ENCODE data around the gene IMPACT. TPM values are rescaled to one million over a fixed set of nuclear protein-coding genes. Genes with fewer than 3 reads are reported as not detected.

The IMPACT gene
- total RNA-seq, 3 donors from 2014 or later = 20.3 to 30.8 (median 29.4) TPM

- DNase-seq = peak; percentile 29 to 55 (median 39)
- no peak for TF ChIP-seq CTCF (IDR thresholded peaks at IDR 0.05)
- Histone ChIP-seq H3K36me3 (ENCODE audit: low read depth) (no peaks in the 10 kb centered on the region), H3K4me3 (no peak overlapping the region), H3K4me1 (ENCODE audit: low read depth) (peaks cover 5% of the 10 kb centered on the region), H3K9me3 (no peaks in the 10 kb centered on the region)
- intact Hi-C loops (cut with DNase I, micrococcal nuclease) = no loop called here
- no peak for ATAC-seq
Observed at GRCh38 chr18:24398540-24398939, 27.9 kb upstream of the IMPACT start.

GRCh38 chr18:24400587-24400986 is 25.9 kb upstream of the IMPACT start:
- DNase-seq = no peak
- no peaks in the 10 kb centered on the region for H3K9me3 ChIP-seq
- no peak overlapping the region for H3K4me3 ChIP-seq
- intact Hi-C loops (cut with DNase I, micrococcal nuclease) = no loop called here
- H3K4me1 ChIP-seq (ENCODE audit: low read depth) = peaks cover 5% of the 10 kb centered on the region
- ATAC-seq = no peak
- TF ChIP-seq CTCF (IDR thresholded peaks at IDR 0.05) = no peak
- no peaks in the 10 kb centered on the region for H3K36me3 ChIP-seq (ENCODE audit: low read depth)

DNA sequence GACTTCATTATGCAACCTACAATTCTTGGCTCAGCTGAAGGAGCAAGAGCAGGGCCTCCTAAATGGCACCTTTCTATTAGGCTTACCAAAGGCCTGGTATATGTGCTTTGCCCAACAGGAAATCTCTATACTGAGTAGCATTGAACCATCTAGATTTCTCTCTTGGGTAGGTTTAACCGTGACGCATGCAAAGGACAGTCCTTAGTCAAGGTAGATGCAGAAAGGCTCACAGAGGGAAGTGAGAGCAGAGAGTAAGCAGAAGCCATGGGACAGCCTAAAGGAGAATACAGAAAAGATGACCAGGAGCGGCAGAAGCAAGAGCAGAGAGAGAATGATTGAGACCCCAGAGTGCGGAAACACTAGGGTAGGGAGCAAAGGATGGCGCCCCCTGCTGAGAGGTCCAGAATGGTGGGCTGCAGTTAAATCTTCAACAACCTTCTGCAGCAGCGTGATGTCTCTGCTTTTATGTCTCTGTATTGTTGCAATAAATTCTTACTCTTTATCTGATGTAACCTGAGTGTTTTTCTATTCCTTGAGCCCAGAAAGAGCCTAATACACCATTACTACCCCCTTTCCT is 24.2 kb upstream of the IMPACT start:
- Histone ChIP-seq H3K4me1 (ENCODE audit: low read depth) (peaks cover 5% of the 10 kb centered on the region), H3K9me3 (no peaks in the 10 kb centered on the region), H3K36me3 (ENCODE audit: low read depth) (no peaks in the 10 kb centered on the region), H3K4me3 (no peak overlapping the region)
- ATAC-seq = no peak
- peak in 1 of 3 donors; percentile 16 for DNase-seq
- intact Hi-C loops (cut with DNase I, micrococcal nuclease) = no loop called here
- TF ChIP-seq CTCF (IDR thresholded peaks at IDR 0.05) = no peak

DNA sequence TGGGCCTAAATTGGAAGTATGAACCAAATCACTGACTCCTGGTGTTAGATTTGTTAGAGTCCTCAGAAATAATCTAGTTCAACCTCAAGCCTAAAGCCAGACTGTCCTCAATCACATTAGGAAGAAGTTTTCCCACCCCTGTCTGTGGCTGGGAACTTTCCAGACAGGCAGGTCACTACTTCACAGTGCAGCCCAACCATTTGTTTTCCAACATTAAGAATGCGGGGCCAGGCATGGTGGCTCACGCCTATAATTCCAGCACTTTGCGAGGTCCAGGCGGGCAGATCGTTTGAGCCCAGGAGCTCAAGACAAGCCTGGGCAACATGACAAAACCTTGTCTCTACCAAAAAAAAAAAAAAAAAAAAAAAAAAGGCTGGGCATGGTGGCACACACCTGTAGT is 23.4 kb upstream of the IMPACT start:
- Histone ChIP-seq H3K4me3 (no peak overlapping the region), H3K9me3 (no peaks in the 10 kb centered on the region), H3K36me3 (ENCODE audit: low read depth) (no peaks in the 10 kb centered on the region), H3K4me1 (ENCODE audit: low read depth) (peaks cover 4% of the 10 kb centered on the region)
- ATAC-seq (no peak), DNase-seq (no peak)
- intact Hi-C loops (cut with DNase I, micrococcal nuclease) = no loop called here
- no peak for TF ChIP-seq CTCF (IDR thresholded peaks at IDR 0.05)

- no peak for ATAC-seq
- H3K4me1 ChIP-seq (ENCODE audit: low read depth) = no peaks in the 10 kb centered on the region
Observed at GRCh38 chr18:24404591-24404990, 21.9 kb upstream of the IMPACT start.

More at GRCh38 chr18:24404591-24404990, 21.9 kb upstream of the IMPACT start:
- Histone ChIP-seq H3K9me3 (no peaks in the 10 kb centered on the region), H3K4me3 (no peak overlapping the region), H3K36me3 (ENCODE audit: low read depth) (no peaks in the 10 kb centered on the region)
- no peak for DNase-seq
- intact Hi-C loops (cut with DNase I, micrococcal nuclease) = no loop called here
- TF ChIP-seq CTCF (IDR thresholded peaks at IDR 0.05) = no peak
